ENCODE results near the gene FUOM.

FUOM gene

GRCh38 chr10:133357285-133358161 lies at the start of gene FUOM:
Gene FUOM, minus strand, starts transcription at chr10:133358019. Its CDS starts 12 bp downstream, at chr10:133358007.
- no peak for DNase-seq (ENCODE audit: low read depth in 2 of 2)

- no peak for DNase-seq (ENCODE audit: low read depth in 2 of 2)
Measured at GRCh38 chr10:133405844-133406527, 48.2 kb upstream of the FUOM start.

GRCh38 chr10:133405272-133405671 lies 47.5 kb upstream of the FUOM start:
- no peak for DNase-seq (ENCODE audit: low read depth in 2 of 2)

- DNase-seq (ENCODE audit: low read depth in 2 of 2) = no peak
Measured at GRCh38 chr10:133403784-133404183, 46.0 kb upstream of the FUOM start.

- DNase-seq (ENCODE audit: low read depth in 2 of 2) = no peak
Measured at GRCh38 chr10:133403359-133403758, 45.5 kb upstream of the FUOM start.

- DNase-seq (ENCODE audit: low read depth in 2 of 2) = no peak
Measured at GRCh38 chr10:133401981-133402725, 44.3 kb upstream of the FUOM start.

- no peak for DNase-seq (ENCODE audit: low read depth in 2 of 2)
Measured at GRCh38 chr10:133401500-133401899, 43.7 kb upstream of the FUOM start.

GRCh38 chr10:133400624-133401424 lies 43.0 kb upstream of the FUOM start:
- DNase-seq (ENCODE audit: low read depth in 2 of 2) = no peak

GRCh38 chr10:133399123-133399601 lies 41.3 kb upstream of the FUOM start:
- no peak for DNase-seq (ENCODE audit: low read depth in 2 of 2)

GRCh38 chr10:133397938-133398337 lies 40.1 kb upstream of the FUOM start:
- DNase-seq (ENCODE audit: low read depth in 2 of 2) = no peak

- DNase-seq (ENCODE audit: low read depth in 2 of 2) = no peak
Measured at GRCh38 chr10:133396035-133396624, 38.3 kb upstream of the FUOM start.

- DNase-seq (ENCODE audit: low read depth in 2 of 2) = no peak
Measured at GRCh38 chr10:133394801-133395221, 37.0 kb upstream of the FUOM start.

- peak in 1 of 2 donors; percentile 82 for DNase-seq (ENCODE audit: low read depth in 2 of 2)
Measured at GRCh38 chr10:133394064-133394663, 36.3 kb upstream of the FUOM start, which contains the start of gene MTG1. Gene MTG1, plus strand, starts transcription at chr10:133394157. Its CDS starts 64 bp downstream, at chr10:133394221.

GRCh38 chr10:133393401-133394063 lies 35.7 kb upstream of the FUOM start:
- DNase-seq (ENCODE audit: low read depth in 2 of 2) = peak in 1 of 2 donors; percentile 92

- DNase-seq (ENCODE audit: low read depth in 2 of 2) = no peak
Measured at GRCh38 chr10:133391761-133392518, 34.1 kb upstream of the FUOM start.

GRCh38 chr10:133391249-133391635 lies 33.4 kb upstream of the FUOM start:
- DNase-seq (ENCODE audit: low read depth in 2 of 2) = no peak

- no peak for DNase-seq (ENCODE audit: low read depth in 2 of 2)
Measured at GRCh38 chr10:133390597-133391248, 32.9 kb upstream of the FUOM start.
